Esophagus squamous epithelium (tissue), 5 donors: ENCODE results near the gene ELOVL4. TPM values are rescaled to one million over a fixed set of nuclear protein-coding genes. Genes with fewer than 3 reads are reported as not detected.

Experiments used
- DNase-seq: peaks from one replicate; lab custom pipeline; 2025; lab: John Stamatoyannopoulos, UW
- H3K27ac ChIP-seq, 4 donors: fragments of 200-600 bp; sonication (generic); one replicate each; pipeline ENCODE4 v1.5.1; 2016 to 2019; ENCODE audit warnings: mild to moderate bottlenecking in 1 of 4
- H3K27me3 ChIP-seq, 4 donors: fragments of 200-600 bp; sonication (generic); 1 replicate in 3 of 4; 2 replicates in 1 of 4; pipeline versions ENCODE4 v1.5.1 to v1.6.0; 2017 to 2021; ENCODE audit warnings: antibody characterized with exemption in 1 of 4
- H3K36me3 ChIP-seq, 3 donors: fragments of 200-600 bp; sonication (generic); one replicate each; pipeline ENCODE4 v1.5.1; 2016 to 2019
- H3K4me1 ChIP-seq, 3 donors: fragments of 200-600 bp; sonication (generic); one replicate each; pipeline ENCODE4 v1.5.1; 2017 to 2019
- H3K4me3 ChIP-seq, 4 donors: fragments of 200-600 bp; sonication (generic); 1 replicate in 3 of 4; 2 replicates in 1 of 4; pipeline ENCODE4 v1.5.1; 2016 to 2019; ENCODE audit warnings: mild to moderate bottlenecking in 2 of 4, moderate library complexity in 1 of 4
- H3K9me3 ChIP-seq, 3 donors: fragments of 200-600 bp; sonication (generic); one replicate each; pipeline ENCODE4 v1.5.1; 2016 to 2019
- POLR2A ChIP-seq, 4 donors: fragments of 450-650 bp; IDR thresholded peaks; one replicate each; pipeline ENCODE4 v1.6.1; 2017; ENCODE audit warnings: antibody characterized with exemption in 4 of 4, mild to moderate bottlenecking in 4 of 4, moderate library complexity in 3 of 4
- WGBS, 2 donors: methylation state at CpG; one replicate each; pipeline ENCODE4 v1.1.5; 2018; 5-methylcytosine and 5-hydroxymethylcytosine counted together
- intact Hi-C: fragments of 100-400 bp; cut with DNase I; formaldehyde crosslinking; loops from one replicate; pipeline ENCODE4 v1.15.0; 2022
- total RNA-seq, 4 donors: library from RNA; depleted of rRNA; stranded (reverse); fragments of >200 nt; gene quantifications; one replicate each; pipeline ENCODE4 v1.1.0, GENCODE V29; 2016
- TF ChIP-seq, protein P1 (sequence below), 6 experiments: fragments of 450-650 bp in 4 of 6; fragments of 200-600 bp in 2 of 6; sonication (generic) in 2 of 6; IDR thresholded peaks; one replicate each; pipeline ENCODE4 v1.5.1; 2016 to 2019; ENCODE audit warnings: antibody characterized with exemption in 6 of 6, mild to moderate bottlenecking in 4 of 6, moderate library complexity in 4 of 6
- donor health status: DM: yes; HTN: yes; CAD: no.

The ELOVL4 gene
- total RNA-seq, 4 donors from 2014 or later, result 6.7 to 18.7 (median 12.1) TPM

DNA sequence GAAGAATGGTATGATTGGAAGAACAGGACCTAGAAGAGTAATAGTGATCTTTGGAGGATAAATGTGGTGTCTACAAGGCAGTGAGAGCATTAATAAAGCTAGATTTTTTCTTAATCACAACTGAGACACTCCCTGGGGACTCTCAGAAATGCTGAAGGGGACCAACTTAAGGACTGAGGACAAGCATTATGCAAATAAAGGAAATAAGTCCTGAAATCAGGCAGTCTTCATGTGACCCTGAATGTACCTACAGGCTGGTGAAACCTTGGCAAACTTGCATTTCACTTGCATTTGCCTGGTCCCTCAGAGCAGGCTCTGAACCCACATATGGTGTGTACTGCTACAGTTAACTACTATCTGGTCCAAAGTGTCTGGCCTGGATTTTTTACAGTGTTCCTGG lies 37.8 kb upstream of the ELOVL4 start:
- Histone ChIP-seq H3K9me3 (no peaks in the 10 kb centered on the region), H3K27ac (peak overlapping the region in 3 of 4 donors; percentile 69 to 80 (median 76)), H3K4me3 (no peak overlapping the region), H3K27me3 (no peaks in the 10 kb centered on the region), H3K4me1 (peaks cover 4 to 19% (median 5%) of the 10 kb centered on the region in 3 donors), H3K36me3 (no peaks in the 10 kb centered on the region)
- DNase-seq, result no peak
- intact Hi-C loops, result no loop called here
- TF ChIP-seq, protein P1, sequence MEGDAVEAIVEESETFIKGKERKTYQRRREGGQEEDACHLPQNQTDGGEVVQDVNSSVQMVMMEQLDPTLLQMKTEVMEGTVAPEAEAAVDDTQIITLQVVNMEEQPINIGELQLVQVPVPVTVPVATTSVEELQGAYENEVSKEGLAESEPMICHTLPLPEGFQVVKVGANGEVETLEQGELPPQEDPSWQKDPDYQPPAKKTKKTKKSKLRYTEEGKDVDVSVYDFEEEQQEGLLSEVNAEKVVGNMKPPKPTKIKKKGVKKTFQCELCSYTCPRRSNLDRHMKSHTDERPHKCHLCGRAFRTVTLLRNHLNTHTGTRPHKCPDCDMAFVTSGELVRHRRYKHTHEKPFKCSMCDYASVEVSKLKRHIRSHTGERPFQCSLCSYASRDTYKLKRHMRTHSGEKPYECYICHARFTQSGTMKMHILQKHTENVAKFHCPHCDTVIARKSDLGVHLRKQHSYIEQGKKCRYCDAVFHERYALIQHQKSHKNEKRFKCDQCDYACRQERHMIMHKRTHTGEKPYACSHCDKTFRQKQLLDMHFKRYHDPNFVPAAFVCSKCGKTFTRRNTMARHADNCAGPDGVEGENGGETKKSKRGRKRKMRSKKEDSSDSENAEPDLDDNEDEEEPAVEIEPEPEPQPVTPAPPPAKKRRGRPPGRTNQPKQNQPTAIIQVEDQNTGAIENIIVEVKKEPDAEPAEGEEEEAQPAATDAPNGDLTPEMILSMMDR (IDR thresholded peaks at IDR 0.05), result no peak
- no peak for TF ChIP-seq POLR2A (IDR thresholded peaks at IDR 0.05)

GRCh38 chr6:79984261-79984660 lies 36.9 kb upstream of the ELOVL4 start:
- Histone ChIP-seq H3K4me3 (no peak overlapping the region), H3K9me3 (no peaks in the 10 kb centered on the region), H3K4me1 (peaks cover 4 to 19% (median 5%) of the 10 kb centered on the region in 3 donors), H3K27me3 (no peaks in the 10 kb centered on the region), H3K27ac (peak overlapping the region; percentile 31 to 80 (median 72)), H3K36me3 (no peaks in the 10 kb centered on the region)
- intact Hi-C loops, result no loop called here
- no peak for DNase-seq
- WGBS, 2 donors, result 38 to 39% methylated on average over 1 to 2 of the region's 2 CpGs
- TF ChIP-seq, protein P1 (IDR thresholded peaks at IDR 0.05), result peak in 4 of 6 experiments; percentile 19 to 55 (median 39)
- no peak for TF ChIP-seq POLR2A (IDR thresholded peaks at IDR 0.05)

- H3K4me1 ChIP-seq, result peaks cover 4 to 19% (median 5%) of the 10 kb centered on the region in 3 donors
- H3K27ac ChIP-seq, result no peak overlapping the region
- no peak for TF ChIP-seq POLR2A (IDR thresholded peaks at IDR 0.05)
- TF ChIP-seq, protein P1 (IDR thresholded peaks at IDR 0.05), result no peak
- DNase-seq, result no peak
- no peaks in the 10 kb centered on the region for H3K36me3 ChIP-seq
- no peaks in the 10 kb centered on the region for H3K27me3 ChIP-seq
- intact Hi-C loops, result no loop called here
- no peaks in the 10 kb centered on the region for H3K9me3 ChIP-seq
- H3K4me3 ChIP-seq, result no peak overlapping the region
- 71 to 81% methylated on average over 4 of the region's 4 CpGs for WGBS, 2 donors
Observed at GRCh38 chr6:79981652-79982051, 34.3 kb upstream of the ELOVL4 start.

GRCh38 chr6:79971193-79971592 lies 23.8 kb upstream of the ELOVL4 start:
- Histone ChIP-seq H3K27ac (no peak overlapping the region), H3K36me3 (no peaks in the 10 kb centered on the region), H3K4me1 (no peaks in the 10 kb centered on the region), H3K9me3 (peaks cover 0 to 6% (median 0%) of the 10 kb centered on the region in 3 donors), H3K27me3 (no peaks in the 10 kb centered on the region), H3K4me3 (no peak overlapping the region)
- TF ChIP-seq, protein P1 (IDR thresholded peaks at IDR 0.05), result no peak
- no peak for TF ChIP-seq POLR2A (IDR thresholded peaks at IDR 0.05)
- intact Hi-C loops, result no loop called here
- DNase-seq, result no peak

DNA sequence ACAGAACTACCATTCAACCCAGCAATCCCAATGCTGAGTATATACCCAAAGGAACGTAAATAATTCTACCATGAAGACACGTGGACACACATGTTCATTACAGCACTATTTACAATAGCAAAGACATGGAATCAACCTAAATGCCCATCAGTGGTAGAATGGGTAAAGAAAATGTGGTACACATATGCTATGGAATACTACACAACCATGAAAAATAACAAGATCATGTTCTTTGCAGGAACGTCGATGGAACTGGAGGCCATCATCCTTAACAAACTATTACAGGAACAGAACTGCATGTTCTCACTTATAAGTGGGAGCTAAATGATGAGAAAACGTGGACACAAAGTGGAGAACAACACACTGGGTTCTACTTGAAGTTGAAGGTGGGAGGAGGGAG lies 22.4 kb upstream of the ELOVL4 start:
- H3K36me3 ChIP-seq, result no peaks in the 10 kb centered on the region
- no peak for DNase-seq
- intact Hi-C loops, result no loop called here
- no peak overlapping the region for H3K4me3 ChIP-seq
- H3K4me1 ChIP-seq, result no peaks in the 10 kb centered on the region
- H3K27me3 ChIP-seq, result no peaks in the 10 kb centered on the region
- H3K9me3 ChIP-seq, result peaks cover 0 to 6% (median 0%) of the 10 kb centered on the region in 3 donors
- H3K27ac ChIP-seq, result no peak overlapping the region
- WGBS, 2 donors, result 76 to 81% methylated on average over 5 of the region's 5 CpGs
- no peak for TF ChIP-seq POLR2A (IDR thresholded peaks at IDR 0.05)
- TF ChIP-seq, protein P1 (IDR thresholded peaks at IDR 0.05), result no peak
